Transverse colon (tissue), 4 donors: ENCODE results near the gene ARFIP1. TPM values are rescaled to one million over a fixed set of nuclear protein-coding genes. Genes with fewer than 3 reads are reported as not detected.
"Not testable (repeated sequence)": the region's sequence is repeated elsewhere in the genome, so short reads cannot be mapped to it uniquely, and the experiment has no call there.

Experiments
- DNase-seq: peaks from one replicate; pipeline ENCODE4 v3.0.0-alpha.2; 2019
- H3K27ac ChIP-seq, 4 donors: fragments of 200-600 bp; sonication (generic); 2 replicates each; pipeline ENCODE4 v1.5.1; 2016 to 2018; ENCODE audit warnings: inconsistent platforms in 4 of 4
- H3K27me3 ChIP-seq: fragments of 200-600 bp; sonication (generic); 2 replicates; pipeline ENCODE4 v1.5.1; 2017; ENCODE audit warnings: inconsistent platforms
- H3K36me3 ChIP-seq, 4 donors: fragments of 200-600 bp; sonication (generic); 2 replicates each; pipeline ENCODE4 v1.5.1; 2017 to 2019; ENCODE audit warnings: inconsistent platforms in 4 of 4
- H3K4me1 ChIP-seq, 4 donors: fragments of 200-600 bp; sonication (generic); 2 replicates each; pipeline ENCODE4 v1.5.1; 2017 to 2020; ENCODE audit warnings: inconsistent platforms in 4 of 4
- H3K4me3 ChIP-seq, 4 donors: fragments of 200-600 bp; sonication (generic); 1 replicate in 1 of 4; 2 replicates in 3 of 4; pipeline versions ENCODE4 v1.5.1 to v1.6.1; 2017 to 2019; ENCODE audit warnings: inconsistent platforms in 4 of 4
- H3K9me3 ChIP-seq, 2 donors: fragments of 200-600 bp; sonication (generic); 2 replicates each; pipeline ENCODE4 v1.5.1; 2017 to 2019; ENCODE audit warnings: inconsistent platforms in 2 of 2
- CTCF ChIP-seq, 5 experiments: fragments of 200-600 bp in 3 of 5; fragments of 450-650 bp in 2 of 5; sonication (generic) in 3 of 5; IDR thresholded peaks; 1 replicate in 2 of 5; 2 replicates in 3 of 5; pipeline ENCODE4 v1.5.1; 2016 to 2017; ENCODE audit warnings: antibody characterized with exemption in 5 of 5, inconsistent platforms in 3 of 5, mild to moderate bottlenecking in 2 of 5, moderate library complexity in 1 of 5
- EP300 ChIP-seq: sonication (generic); formaldehyde crosslinking; IDR thresholded peaks from one replicate; pipeline ENCODE4 v1.6.1; 2017; ENCODE audit warnings: antibody characterized with exemption, low read depth
- POLR2A ChIP-seq: fragments of 450-650 bp; IDR thresholded peaks from one replicate; pipeline ENCODE4 v1.6.1; 2016; ENCODE audit warnings: antibody characterized with exemption, mild to moderate bottlenecking, moderate library complexity
- POLR2AphosphoS5 ChIP-seq, 3 donors: sonication (generic); formaldehyde crosslinking; IDR thresholded peaks; one replicate each; pipeline ENCODE4 v1.6.1; 2016; ENCODE audit warnings: antibody characterized with exemption in 3 of 3
- WGBS, 2 donors: methylation state at CpG; one replicate each; pipeline ENCODE4 v1.1.5; 2018; ENCODE audit warnings: low coverage in 1 of 2; 5-methylcytosine and 5-hydroxymethylcytosine counted together
- in situ Hi-C, 4 donors: fragments of 200-750 bp; cut with MboI; loops; one replicate each; pipeline versions ENCODE4 v1.15.0 to v1.15.1; 2017; ENCODE audit warnings: low sequenced_read_pairs in 3 of 4, low pct_ligation_motif_present in 1 of 4, low pct_unique_long_range_greater_than_20kb in 1 of 4
- intact Hi-C: fragments of 100-400 bp; cut with DNase I; formaldehyde crosslinking; loops from one replicate; pipeline ENCODE4 v1.15.1; 2023; ENCODE audit warnings: low total_unique reads
- total RNA-seq, 4 donors: library from RNA; depleted of rRNA; stranded (reverse); fragments of >200 nt; gene quantifications; one replicate each; pipeline ENCODE4 v1.1.0, GENCODE V29; 2016

Gene ARFIP1
- total RNA-seq, 4 donors from 2014 or later: 35.0 to 115 (median 46.2) TPM

GRCh38 chr4:152887981-152888380, 108.2 kb downstream of the ARFIP1 start:
- peaks cover 0 to 19% (median 9%) of the 10 kb centered on the region in 4 donors for H3K4me1 ChIP-seq
- WGBS, 2 donors: 93 to 95% methylated on average over 6 of the region's 6 CpGs
- intact Hi-C loops: no loop called here
- in situ Hi-C loops: no loop called here
- H3K27me3 ChIP-seq: no peaks in the 10 kb centered on the region
- peaks cover 0 to 16% (median 6%) of the 10 kb centered on the region in 4 donors for H3K36me3 ChIP-seq
- H3K4me3 ChIP-seq: no peak overlapping the region
- TF ChIP-seq EP300: no peak
- TF ChIP-seq POLR2A: no peak
- no peak for TF ChIP-seq CTCF (IDR thresholded peaks at IDR 0.05)
- no peak for TF ChIP-seq POLR2AphosphoS5 (IDR thresholded peaks at IDR 0.05)
- no peak for DNase-seq
- no peaks in the 10 kb centered on the region for H3K9me3 ChIP-seq
- no peak overlapping the region for H3K27ac ChIP-seq

GRCh38 chr4:152892974-152893373, 113.2 kb downstream of the ARFIP1 start:
- intact Hi-C loops (no loop called here), in situ Hi-C loops (no loop called here)
- TF ChIP-seq POLR2AphosphoS5 (IDR thresholded peaks at IDR 0.05) (peak in 2 of 3 donors; percentile 17 to 32), EP300 (no peak)
- Histone ChIP-seq H3K4me3 (no peak overlapping the region), H3K9me3 (no peaks in the 10 kb centered on the region), H3K27me3 (no peaks in the 10 kb centered on the region), H3K36me3 (peaks cover 0 to 12% (median 5%) of the 10 kb centered on the region in 4 donors), H3K4me1 (peaks cover 0 to 21% (median 7%) of the 10 kb centered on the region in 4 donors), H3K27ac (peak overlapping the region; percentile 45 to 66 (median 63))
- WGBS, 2 donors: 45% methylated on average over 2 of the region's 2 CpGs
- no peak for DNase-seq

GRCh38 chr4:152894673-152895072, 114.9 kb downstream of the ARFIP1 start:
- in situ Hi-C loops: no loop called here
- intact Hi-C loops: no loop called here
- Histone ChIP-seq H3K4me1 (peaks cover 0 to 22% (median 7%) of the 10 kb centered on the region in 4 donors), H3K27ac (peak overlapping the region in 1 of 4 donors; percentile 37), H3K4me3 (no peak overlapping the region), H3K36me3 (peaks cover 0 to 1% (median 0%) of the 10 kb centered on the region in 4 donors), H3K27me3 (no peaks in the 10 kb centered on the region), H3K9me3 (no peaks in the 10 kb centered on the region)
- 94 to 100% methylated on average over 1 of the region's 1 CpG for WGBS, 2 donors
- TF ChIP-seq EP300 (no peak), POLR2A (no peak), POLR2AphosphoS5 (IDR thresholded peaks at IDR 0.05) (no peak), CTCF (IDR thresholded peaks at IDR 0.05) (no peak)
- no peak for DNase-seq

GRCh38 chr4:152896811-152897210, 117.1 kb downstream of the ARFIP1 start:
- 73 to 76% methylated on average over 1 of the region's 1 CpG for WGBS, 2 donors
- Histone ChIP-seq H3K4me1 (peaks cover 0 to 33% (median 16%) of the 10 kb centered on the region in 4 donors), H3K27me3 (no peaks in the 10 kb centered on the region), H3K9me3 (no peaks in the 10 kb centered on the region), H3K36me3 (no peaks in the 10 kb centered on the region), H3K27ac (no peak overlapping the region), H3K4me3 (no peak overlapping the region)
- no peak for TF ChIP-seq CTCF (IDR thresholded peaks at IDR 0.05)
- in situ Hi-C loops (no loop called here), intact Hi-C loops (no loop called here)
- DNase-seq: no peak

- intact Hi-C loops, H3K36me3 ChIP-seq, H3K27ac ChIP-seq, H3K9me3 ChIP-seq, DNase-seq, H3K4me3 ChIP-seq, H3K27me3 ChIP-seq, in situ Hi-C loops: not testable (repeated sequence)
- 86% methylated on average over 6 of the region's 6 CpGs; no CpG with 5 or more reads in 1 of the 2 donors for WGBS, 2 donors
- H3K4me1 ChIP-seq: peaks cover 0 to 29% (median 11%) of the 10 kb centered on the region in 4 donors
Observed at GRCh38 chr4:152898133-152898532, 118.4 kb downstream of the ARFIP1 start.
